IPS DF 6.9 (cell line): ENCODE data around the gene ZNF821.
A peak's percentile ranks its signal among the peaks of the same experiment; 100 is the strongest.
"Not testable (repeated sequence)": the region's sequence is repeated elsewhere in the genome, so short reads cannot be mapped to it uniquely, and the experiment has no call there.

Experiments
- DNase-seq: peaks from one replicate; pipeline ENCODE4 v3.0.0-alpha.2; 2013; ENCODE audit warnings: low read depth, low spot score
- H3K27ac ChIP-seq: one replicate; pipeline ENCODE4 v1.5.1; 2013; ENCODE audit warnings: low read length, control low read depth
- H3K27me3 ChIP-seq: 2 replicates; pipeline ENCODE4 v1.6.1; 2013; ENCODE audit warnings: mild to moderate bottlenecking, low read length; ENCODE audit not compliant: control insufficient read depth, insufficient read depth
- H3K36me3 ChIP-seq: 2 replicates; pipeline ENCODE4 v1.6.1; 2013; ENCODE audit warnings: low read length; ENCODE audit not compliant: control insufficient read depth, insufficient read depth
- H3K4me1 ChIP-seq: 2 replicates; pipeline ENCODE4 v1.6.1; 2013; ENCODE audit warnings: low read length; ENCODE audit not compliant: control insufficient read depth, insufficient read depth
- H3K4me3 ChIP-seq: 2 replicates; pipeline ENCODE4 v1.5.1; 2013; ENCODE audit warnings: mild to moderate bottlenecking, low read length
- H3K9me3 ChIP-seq: 2 replicates; pipeline ENCODE4 v1.6.1; 2013; ENCODE audit warnings: low read length, inconsistent platforms; ENCODE audit not compliant: control insufficient read depth, insufficient read depth
- WGBS: extraction: QIAGEN DNeasy Blood & Tissue Kit; methylation state at CpG from one replicate; pipeline ENCODE4 v1.1.7; 2013; ENCODE audit warnings: mixed read lengths, missing lambda C conversion rate; ENCODE audit not compliant: insufficient read length, insufficient coverage; 5-methylcytosine and 5-hydroxymethylcytosine counted together

The ZNF821 gene

GRCh38 chr16:71846431-71846830 lies 37.6 kb downstream of the ZNF821 start:
- Histone ChIP-seq H3K27ac (no peak overlapping the region), H3K4me1 (no peaks in the 10 kb centered on the region), H3K36me3 (peaks cover 18% of the 10 kb centered on the region), H3K9me3 (no peaks in the 10 kb centered on the region), H3K27me3 (no peaks in the 10 kb centered on the region), H3K4me3 (peak overlapping the region; percentile 97)
- WGBS: no CpG with 5 or more reads among the region's 20 CpGs
- DNase-seq: no peak

GRCh38 chr16:71845639-71846430 lies 38.1 kb downstream of the ZNF821 start, which contains the start of gene ATXN1L:
TSS of gene ATXN1L (plus strand) at chr16:71845976. CDS start at chr16:71849741, 3,765 bp downstream.
- no peak within 1 kb of the TSS for H3K27ac ChIP-seq
- H3K36me3 ChIP-seq: peaks cover 12% of the 10 kb centered on the region
- H3K9me3 ChIP-seq: no peaks in the 10 kb centered on the region
- WGBS: no CpG with 5 or more reads among the region's 62 CpGs
- H3K4me1 ChIP-seq: no peaks in the 10 kb centered on the region
- no peaks in the 10 kb centered on the region for H3K27me3 ChIP-seq
- peak; percentile 48 for DNase-seq
- H3K4me3 ChIP-seq: peak within 1 kb of the TSS; percentile 97

DNA sequence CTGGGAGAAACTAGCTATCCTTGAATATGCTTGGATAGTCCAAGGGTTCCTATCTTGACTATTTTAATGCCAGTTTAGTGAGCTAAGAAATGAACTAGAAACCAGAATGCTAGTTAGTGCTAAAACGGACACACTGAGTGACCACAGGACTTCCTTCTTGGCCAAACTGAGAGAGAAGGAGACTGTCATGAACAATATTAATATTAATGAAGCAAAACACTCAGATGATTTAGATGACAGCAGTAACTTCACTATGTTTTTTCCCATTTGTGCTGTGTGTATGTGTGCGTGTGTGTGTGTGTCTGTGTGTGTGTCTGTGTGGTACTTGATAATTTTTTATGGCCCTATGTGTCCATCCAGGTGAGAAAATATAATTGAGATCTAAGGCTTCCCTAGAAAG lies 40.4 kb downstream of the ZNF821 start:
- Histone ChIP-seq H3K4me3 (no peak overlapping the region), H3K36me3 (no peaks in the 10 kb centered on the region; the same call in 1 of the 2 replicates), H3K4me1 (no peaks in the 10 kb centered on the region), H3K27me3 (no peaks in the 10 kb centered on the region), H3K27ac (no peak overlapping the region), H3K9me3 (no peaks in the 10 kb centered on the region)
- no CpG with 5 or more reads among the region's 2 CpGs for WGBS
- no peak for DNase-seq

DNA sequence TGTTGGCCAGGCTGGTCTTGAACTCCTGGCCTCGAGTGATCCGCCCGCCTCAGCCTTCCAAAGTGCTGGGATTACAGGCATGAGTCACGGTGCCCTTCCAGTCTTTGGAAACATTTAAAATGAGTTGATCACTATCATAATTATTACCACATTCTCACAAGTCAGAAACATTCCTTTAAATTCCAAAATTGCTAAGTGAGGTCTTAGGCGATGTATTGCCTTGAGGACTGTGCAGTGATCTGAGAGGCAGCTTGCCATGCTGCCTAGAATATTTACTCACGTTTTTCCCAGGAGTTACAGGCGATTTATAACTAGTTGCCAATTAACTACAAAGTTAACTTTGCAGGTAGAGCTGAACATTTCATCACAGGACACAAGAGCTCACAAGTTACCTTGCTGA lies 43.9 kb downstream of the ZNF821 start:
- H3K36me3 ChIP-seq: no peaks in the 10 kb centered on the region
- no peaks in the 10 kb centered on the region for H3K27me3 ChIP-seq
- no peak for DNase-seq
- H3K4me1 ChIP-seq: no peaks in the 10 kb centered on the region
- no CpG with 5 or more reads among the region's 7 CpGs for WGBS
- no peaks in the 10 kb centered on the region for H3K9me3 ChIP-seq
- H3K27ac ChIP-seq: no peak overlapping the region
- H3K4me3 ChIP-seq: no peak overlapping the region

DNA sequence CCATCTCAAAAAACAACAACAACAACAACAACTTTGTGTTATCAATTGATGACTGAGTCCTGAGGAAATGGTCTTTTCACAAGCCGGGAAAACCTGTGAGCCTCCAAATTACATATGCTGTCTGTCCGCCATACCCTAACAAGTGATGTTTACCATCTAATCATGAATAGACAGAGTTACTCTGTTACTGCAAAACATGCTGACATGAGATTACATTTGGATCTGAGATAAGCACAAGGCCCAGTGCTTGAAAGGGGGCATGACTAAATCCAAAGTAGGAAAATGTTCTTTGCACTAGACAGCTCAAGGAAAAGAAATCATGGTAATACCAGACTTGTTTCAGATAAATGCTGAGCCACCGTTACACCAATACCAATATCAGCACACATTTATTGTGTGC lies 46.8 kb downstream of the ZNF821 start:
- H3K9me3 ChIP-seq: no peaks in the 10 kb centered on the region
- H3K36me3 ChIP-seq: no peaks in the 10 kb centered on the region
- no peak overlapping the region for H3K4me3 ChIP-seq
- no peaks in the 10 kb centered on the region for H3K27me3 ChIP-seq
- H3K27ac ChIP-seq: no peak overlapping the region
- WGBS: no CpG with 5 or more reads among the region's 3 CpGs
- no peak for DNase-seq
- no peaks in the 10 kb centered on the region for H3K4me1 ChIP-seq

GRCh38 chr16:71834291-71834690 lies 49.7 kb downstream of the ZNF821 start:
- no CpG with 5 or more reads among the region's 3 CpGs for WGBS
- DNase-seq: no peak
- Histone ChIP-seq H3K27ac (no peak overlapping the region), H3K4me1 (no peaks in the 10 kb centered on the region), H3K4me3 (no peak overlapping the region), H3K36me3 (no peaks in the 10 kb centered on the region), H3K9me3 (no peaks in the 10 kb centered on the region), H3K27me3 (no peaks in the 10 kb centered on the region)

GRCh38 chr16:71832112-71832511 lies 51.9 kb downstream of the ZNF821 start:
- H3K4me3 ChIP-seq, H3K9me3 ChIP-seq, DNase-seq, H3K4me1 ChIP-seq, H3K27me3 ChIP-seq, H3K36me3 ChIP-seq, H3K27ac ChIP-seq: not testable (repeated sequence)
- WGBS: no CpG with 5 or more reads among the region's 2 CpGs

DNA sequence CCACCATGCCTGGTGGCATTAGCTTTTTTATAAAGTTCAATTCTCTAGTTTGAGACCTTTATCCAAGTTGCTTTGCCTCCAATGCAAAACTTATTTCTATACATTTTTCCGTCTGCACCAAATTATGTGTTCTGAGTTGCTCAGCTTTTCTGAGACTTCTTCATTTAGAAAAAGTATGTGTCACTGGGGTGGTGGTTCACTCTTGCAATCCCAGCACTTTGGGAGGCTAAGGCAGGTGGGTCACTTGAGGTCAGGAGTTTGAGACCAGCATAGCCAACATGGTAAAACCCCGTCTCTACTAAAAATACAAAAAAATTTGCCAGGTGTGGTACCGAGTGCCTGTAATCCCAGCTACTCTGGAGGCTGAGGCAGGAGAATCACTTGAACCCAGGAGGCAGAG lies 52.3 kb downstream of the ZNF821 start:
- not testable (repeated sequence) for H3K4me1 ChIP-seq, H3K9me3 ChIP-seq, H3K36me3 ChIP-seq, DNase-seq, H3K27me3 ChIP-seq, H3K27ac ChIP-seq, H3K4me3 ChIP-seq
- WGBS: no CpG with 5 or more reads among the region's 3 CpGs

DNA sequence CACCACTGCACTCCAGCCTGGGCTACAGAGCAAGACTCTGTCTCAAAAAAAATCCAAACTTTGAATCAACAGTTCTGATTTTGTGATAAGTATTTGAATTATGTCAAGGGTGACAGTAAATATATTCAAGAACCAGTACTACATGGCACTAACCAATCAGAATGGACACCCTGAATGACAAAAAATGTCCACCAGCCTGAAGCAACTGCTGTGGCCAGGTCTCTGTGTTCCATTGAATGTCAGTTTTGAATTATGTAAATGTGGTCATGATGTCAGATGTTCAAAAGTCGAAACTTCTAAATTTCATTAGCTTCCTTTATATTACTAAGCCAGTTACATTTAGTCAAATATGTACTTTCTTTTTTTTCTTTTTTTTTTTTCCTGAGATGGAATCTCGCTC lies 53.6 kb downstream of the ZNF821 start:
- H3K27ac ChIP-seq: no peak overlapping the region
- H3K27me3 ChIP-seq: no peaks in the 10 kb centered on the region
- no peaks in the 10 kb centered on the region for H3K36me3 ChIP-seq
- no peak for DNase-seq
- no CpG with 5 or more reads among the region's 2 CpGs for WGBS
- H3K9me3 ChIP-seq: no peaks in the 10 kb centered on the region
- H3K4me1 ChIP-seq: no peaks in the 10 kb centered on the region
- no peak overlapping the region for H3K4me3 ChIP-seq

GRCh38 chr16:71826533-71827017 lies 57.4 kb downstream of the ZNF821 start:
- no peak for DNase-seq
- H3K4me1 ChIP-seq: no peaks in the 10 kb centered on the region
- no CpG with 5 or more reads among the region's 5 CpGs for WGBS
- no peak overlapping the region for H3K4me3 ChIP-seq
- no peak overlapping the region for H3K27ac ChIP-seq
- H3K9me3 ChIP-seq: no peaks in the 10 kb centered on the region
- H3K36me3 ChIP-seq: no peaks in the 10 kb centered on the region
- H3K27me3 ChIP-seq: no peaks in the 10 kb centered on the region

GRCh38 chr16:71817155-71817500 lies 66.9 kb downstream of the ZNF821 start:
- not testable (repeated sequence) for H3K4me3 ChIP-seq, H3K27ac ChIP-seq, H3K9me3 ChIP-seq, DNase-seq, H3K27me3 ChIP-seq, H3K4me1 ChIP-seq, H3K36me3 ChIP-seq
- WGBS: no CpG with 5 or more reads among the region's 10 CpGs
